Measurements from ENCODE around the gene THY1.
"Not testable (repeated sequence)": the region's sequence is repeated elsewhere in the genome, so short reads cannot be mapped to it uniquely, and the experiment has no call there.

Gene THY1

GRCh38 chr11:119384332-119384731, 38.6 kb downstream of the THY1 start:
- Histone ChIP-seq H3K27me3 (replicated peaks) (peaks cover 6% of the 10 kb centered on the region), H3K4me3 (ENCODE audit: low read depth, low read length) (no peak overlapping the region), H3K36me3 (replicated peaks) (no peaks in the 10 kb centered on the region), H3K27ac (no peak overlapping the region)
- in situ Hi-C loops (cut with HindIII; ENCODE audit: low pct_ligation_motif_present, low sequenced_read_pairs): no loop called here
- TF ChIP-seq, protein P1, sequence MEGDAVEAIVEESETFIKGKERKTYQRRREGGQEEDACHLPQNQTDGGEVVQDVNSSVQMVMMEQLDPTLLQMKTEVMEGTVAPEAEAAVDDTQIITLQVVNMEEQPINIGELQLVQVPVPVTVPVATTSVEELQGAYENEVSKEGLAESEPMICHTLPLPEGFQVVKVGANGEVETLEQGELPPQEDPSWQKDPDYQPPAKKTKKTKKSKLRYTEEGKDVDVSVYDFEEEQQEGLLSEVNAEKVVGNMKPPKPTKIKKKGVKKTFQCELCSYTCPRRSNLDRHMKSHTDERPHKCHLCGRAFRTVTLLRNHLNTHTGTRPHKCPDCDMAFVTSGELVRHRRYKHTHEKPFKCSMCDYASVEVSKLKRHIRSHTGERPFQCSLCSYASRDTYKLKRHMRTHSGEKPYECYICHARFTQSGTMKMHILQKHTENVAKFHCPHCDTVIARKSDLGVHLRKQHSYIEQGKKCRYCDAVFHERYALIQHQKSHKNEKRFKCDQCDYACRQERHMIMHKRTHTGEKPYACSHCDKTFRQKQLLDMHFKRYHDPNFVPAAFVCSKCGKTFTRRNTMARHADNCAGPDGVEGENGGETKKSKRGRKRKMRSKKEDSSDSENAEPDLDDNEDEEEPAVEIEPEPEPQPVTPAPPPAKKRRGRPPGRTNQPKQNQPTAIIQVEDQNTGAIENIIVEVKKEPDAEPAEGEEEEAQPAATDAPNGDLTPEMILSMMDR (IDR thresholded peaks at IDR 0.05; ENCODE audit: low read depth, low read length, missing control alignments): no peak
- DNase-seq: no peak

- in situ Hi-C loops (cut with HindIII; ENCODE audit: low pct_ligation_motif_present, low sequenced_read_pairs); H3K27me3 ChIP-seq (replicated peaks); H3K27ac ChIP-seq; H3K4me3 ChIP-seq (ENCODE audit: low read depth, low read length); DNase-seq; H3K36me3 ChIP-seq (replicated peaks): not testable (repeated sequence)
These were observed 40.5 kb downstream of the THY1 start for GRCh38 chr11:119382513-119382912.

DNA sequence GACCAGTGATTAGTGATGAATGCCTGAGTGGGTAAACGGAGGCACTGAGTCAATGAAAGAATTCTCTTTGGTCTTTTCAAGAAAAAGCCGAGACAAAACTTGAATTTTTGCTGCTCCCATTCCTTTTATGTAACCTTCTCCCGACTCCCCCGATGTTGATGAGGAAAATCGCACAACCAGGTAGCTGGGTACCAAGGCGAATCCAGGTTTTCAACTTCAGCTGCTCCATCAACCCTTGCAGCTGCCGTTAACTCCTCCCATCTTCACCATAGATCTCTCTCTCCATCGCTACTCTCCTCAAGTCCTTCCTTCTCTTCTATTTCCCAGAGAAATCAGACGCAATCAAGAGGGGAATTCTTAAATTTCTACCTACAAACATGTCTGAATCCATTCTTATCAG, 40.9 kb downstream of the THY1 start:
- in situ Hi-C loops (cut with HindIII; ENCODE audit: low pct_ligation_motif_present, low sequenced_read_pairs): no loop called here
- TF ChIP-seq, protein P1 (IDR thresholded peaks at IDR 0.05; ENCODE audit: low read depth, low read length, missing control alignments): no peak
- Histone ChIP-seq H3K27ac (peak overlapping the region; percentile 11), H3K4me3 (ENCODE audit: low read depth, low read length) (peak overlapping the region; percentile 56), H3K36me3 (replicated peaks) (no peaks in the 10 kb centered on the region), H3K27me3 (replicated peaks) (peaks cover 6% of the 10 kb centered on the region)
- DNase-seq: no peak

- no peaks in the 10 kb centered on the region for H3K36me3 ChIP-seq (replicated peaks)
- in situ Hi-C loops (cut with HindIII; ENCODE audit: low pct_ligation_motif_present, low sequenced_read_pairs): no loop called here
- peak within 1 kb of the TSS; percentile 56 for H3K4me3 ChIP-seq (ENCODE audit: low read depth, low read length)
- TF ChIP-seq, protein P1 (IDR thresholded peaks at IDR 0.05; ENCODE audit: low read depth, low read length, missing control alignments): peak; percentile 83
- peak within 1 kb of the TSS; percentile 11 for H3K27ac ChIP-seq
- H3K27me3 ChIP-seq (replicated peaks): peaks cover 6% of the 10 kb centered on the region
- peak; percentile 95 for DNase-seq
These were observed 41.6 kb downstream of the THY1 start, which contains the start of gene USP2 for GRCh38 chr11:119381181-119381988. Gene USP2, minus strand, starts transcription at chr11:119381690. Its CDS starts 8,210 bp downstream, at chr11:119373480.

DNA sequence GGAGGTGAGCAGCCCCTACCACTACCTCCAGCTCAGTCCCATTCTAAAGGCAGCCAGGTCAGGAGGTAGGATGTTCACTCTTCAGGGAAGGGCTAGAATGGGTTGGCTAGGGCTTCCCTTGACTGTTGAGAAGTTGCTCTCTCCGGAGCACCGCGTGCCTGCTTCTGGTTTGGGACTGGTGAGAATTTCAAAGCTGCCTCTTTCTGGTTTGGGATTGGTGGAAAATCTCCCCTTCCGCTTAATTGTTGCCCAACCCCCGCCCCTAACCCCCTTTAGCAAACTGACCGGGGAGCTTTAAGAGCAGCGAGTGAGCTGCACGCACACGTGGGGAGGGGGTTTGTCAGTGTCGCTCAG, 42.2 kb downstream of the THY1 start:
- Histone ChIP-seq H3K27me3 (replicated peaks) (peaks cover 6% of the 10 kb centered on the region), H3K4me3 (ENCODE audit: low read depth, low read length) (peak overlapping the region; percentile 53), H3K36me3 (replicated peaks) (no peaks in the 10 kb centered on the region), H3K27ac (no peak overlapping the region)
- DNase-seq: no peak
- TF ChIP-seq, protein P1 (IDR thresholded peaks at IDR 0.05; ENCODE audit: low read depth, low read length, missing control alignments): no peak
- in situ Hi-C loops (cut with HindIII; ENCODE audit: low pct_ligation_motif_present, low sequenced_read_pairs): no loop called here

- TF ChIP-seq, protein P1 (IDR thresholded peaks at IDR 0.05; ENCODE audit: low read depth, low read length, missing control alignments): no peak
- DNase-seq: no peak
- H3K27ac ChIP-seq: no peak overlapping the region
- H3K4me3 ChIP-seq (ENCODE audit: low read depth, low read length): no peak overlapping the region
- peaks cover 6% of the 10 kb centered on the region for H3K27me3 ChIP-seq (replicated peaks)
- in situ Hi-C loops (cut with HindIII; ENCODE audit: low pct_ligation_motif_present, low sequenced_read_pairs): no loop called here
- no peaks in the 10 kb centered on the region for H3K36me3 ChIP-seq (replicated peaks)
These were observed 42.7 kb downstream of the THY1 start for GRCh38 chr11:119380160-119380826.
